IPS-15b (cell line): ENCODE results near the gene VAT1L.
"Not testable (repeated sequence)": the region's sequence is repeated elsewhere in the genome, so short reads cannot be mapped to it uniquely, and the experiment has no call there.

Experiments
- H3K27me3 ChIP-seq: one replicate; pipeline ENCODE4 v1.6.1; 2013; ENCODE audit warnings: low read length; ENCODE audit not compliant: control insufficient read depth, insufficient read depth
- H3K36me3 ChIP-seq: one replicate; pipeline ENCODE4 v1.6.1; 2013; ENCODE audit warnings: low read length; ENCODE audit not compliant: control insufficient read depth, insufficient read depth
- H3K4me1 ChIP-seq: one replicate; pipeline ENCODE4 v1.6.1; 2013; ENCODE audit warnings: mild to moderate bottlenecking, low read length; ENCODE audit not compliant: control insufficient read depth, insufficient read depth
- H3K4me3 ChIP-seq: one replicate; pipeline ENCODE4 v1.5.1; 2013; ENCODE audit warnings: low read depth, low read length
- H3K9ac ChIP-seq: one replicate; pipeline ENCODE4 v1.6.1; 2013; ENCODE audit warnings: low read depth, mild to moderate bottlenecking, low read length
- H3K9me3 ChIP-seq: one replicate; pipeline ENCODE4 v1.6.1; 2013; ENCODE audit warnings: mild to moderate bottlenecking, low read length; ENCODE audit not compliant: control insufficient read depth, insufficient read depth

Gene VAT1L

GRCh38 chr16:77947590-77947989 lies 159.2 kb downstream of the VAT1L start:
- H3K9ac ChIP-seq, H3K4me3 ChIP-seq, H3K36me3 ChIP-seq, H3K9me3 ChIP-seq, H3K4me1 ChIP-seq, H3K27me3 ChIP-seq: not testable (repeated sequence)

DNA sequence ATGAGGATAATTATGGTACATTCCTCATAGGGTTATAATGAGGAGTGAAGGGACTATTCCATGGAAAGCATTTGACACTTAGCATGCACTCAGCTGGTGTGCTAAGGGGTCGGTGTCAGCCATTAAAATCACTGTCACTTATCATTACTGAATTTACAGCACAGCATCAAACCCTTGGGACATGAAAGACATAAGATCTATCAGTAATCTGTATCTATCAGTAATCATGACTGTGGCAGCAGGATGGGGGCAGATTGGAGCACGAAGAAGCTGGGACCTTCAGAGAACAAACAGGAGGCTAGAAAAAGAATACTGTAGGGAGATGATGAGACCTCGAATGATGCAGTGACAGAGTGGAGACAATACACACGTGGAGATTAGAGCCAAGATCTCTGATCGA lies 160.5 kb downstream of the VAT1L start:
- no peaks in the 10 kb centered on the region for H3K36me3 ChIP-seq
- H3K27me3 ChIP-seq = no peaks in the 10 kb centered on the region
- no peaks in the 10 kb centered on the region for H3K4me1 ChIP-seq
- H3K9me3 ChIP-seq = no peaks in the 10 kb centered on the region
- no peak overlapping the region for H3K4me3 ChIP-seq
- no peak overlapping the region for H3K9ac ChIP-seq

- no peaks in the 10 kb centered on the region for H3K27me3 ChIP-seq
- H3K4me3 ChIP-seq = no peak overlapping the region
- H3K9me3 ChIP-seq = no peaks in the 10 kb centered on the region
- no peak overlapping the region for H3K9ac ChIP-seq
- H3K4me1 ChIP-seq = no peaks in the 10 kb centered on the region
- H3K36me3 ChIP-seq = no peaks in the 10 kb centered on the region
Measured at GRCh38 chr16:77949445-77949844, 161.1 kb downstream of the VAT1L start.

DNA sequence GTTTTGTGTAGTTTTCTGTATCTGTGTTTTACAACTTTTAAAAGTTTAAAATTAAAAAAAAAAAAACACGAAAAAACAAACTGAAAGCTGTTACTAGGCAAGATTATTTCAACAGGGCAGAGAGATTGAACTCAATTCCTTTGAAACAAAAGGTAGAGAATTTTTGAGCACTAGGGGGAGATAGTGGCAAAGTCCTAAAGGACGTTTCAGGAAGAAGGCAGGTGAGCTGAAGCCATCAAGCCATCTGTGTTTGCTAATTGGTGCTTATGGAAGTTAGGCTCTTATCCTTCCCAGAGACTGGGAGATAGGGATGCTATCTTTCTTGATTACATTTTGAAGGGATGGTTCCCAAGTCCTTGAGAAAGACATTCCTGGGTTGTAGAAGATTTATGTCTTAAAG lies 163.4 kb downstream of the VAT1L start:
- no peak overlapping the region for H3K9ac ChIP-seq
- no peaks in the 10 kb centered on the region for H3K4me1 ChIP-seq
- H3K27me3 ChIP-seq = no peaks in the 10 kb centered on the region
- H3K4me3 ChIP-seq = no peak overlapping the region
- no peaks in the 10 kb centered on the region for H3K9me3 ChIP-seq
- H3K36me3 ChIP-seq = no peaks in the 10 kb centered on the region

DNA sequence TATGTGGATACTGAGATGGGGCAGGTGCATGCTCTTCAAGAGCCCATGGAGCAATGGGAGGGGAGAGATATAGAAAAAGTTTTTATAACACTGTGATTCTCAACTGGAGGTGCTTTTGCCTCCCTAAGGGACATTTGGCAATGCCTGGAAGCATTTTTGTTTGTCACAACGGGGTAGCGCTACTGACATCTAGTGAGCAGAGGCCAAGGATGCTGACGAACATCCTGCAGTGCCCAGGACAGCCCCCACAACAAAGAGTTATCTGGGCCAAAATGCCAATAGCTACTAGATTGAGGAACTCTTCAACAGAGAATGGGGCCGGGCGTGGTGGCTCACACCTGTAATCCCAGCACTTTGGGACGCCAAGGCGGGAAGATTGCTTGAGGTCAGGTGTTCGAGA lies 166.8 kb downstream of the VAT1L start:
- Histone ChIP-seq H3K27me3 (no peaks in the 10 kb centered on the region), H3K4me3 (no peak overlapping the region), H3K36me3 (no peaks in the 10 kb centered on the region), H3K9ac (no peak overlapping the region), H3K4me1 (no peaks in the 10 kb centered on the region), H3K9me3 (no peaks in the 10 kb centered on the region)

GRCh38 chr16:77956231-77956630 lies 167.9 kb downstream of the VAT1L start:
- Histone ChIP-seq H3K4me1 (no peaks in the 10 kb centered on the region), H3K36me3 (no peaks in the 10 kb centered on the region), H3K9me3 (no peaks in the 10 kb centered on the region), H3K27me3 (peaks cover 2% of the 10 kb centered on the region), H3K9ac (no peak overlapping the region), H3K4me3 (no peak overlapping the region)

GRCh38 chr16:77960766-77961165 lies 172.4 kb downstream of the VAT1L start:
- peaks cover 17% of the 10 kb centered on the region for H3K4me1 ChIP-seq
- H3K4me3 ChIP-seq = no peak overlapping the region
- no peaks in the 10 kb centered on the region for H3K9me3 ChIP-seq
- H3K27me3 ChIP-seq = peaks cover 8% of the 10 kb centered on the region
- H3K9ac ChIP-seq = no peak overlapping the region
- no peaks in the 10 kb centered on the region for H3K36me3 ChIP-seq

- Histone ChIP-seq H3K9ac (no peak overlapping the region), H3K27me3 (peaks cover 8% of the 10 kb centered on the region), H3K4me3 (no peak overlapping the region), H3K36me3 (no peaks in the 10 kb centered on the region), H3K9me3 (no peaks in the 10 kb centered on the region), H3K4me1 (peaks cover 26% of the 10 kb centered on the region)
Measured at GRCh38 chr16:77961814-77962213, 173.4 kb downstream of the VAT1L start.

DNA sequence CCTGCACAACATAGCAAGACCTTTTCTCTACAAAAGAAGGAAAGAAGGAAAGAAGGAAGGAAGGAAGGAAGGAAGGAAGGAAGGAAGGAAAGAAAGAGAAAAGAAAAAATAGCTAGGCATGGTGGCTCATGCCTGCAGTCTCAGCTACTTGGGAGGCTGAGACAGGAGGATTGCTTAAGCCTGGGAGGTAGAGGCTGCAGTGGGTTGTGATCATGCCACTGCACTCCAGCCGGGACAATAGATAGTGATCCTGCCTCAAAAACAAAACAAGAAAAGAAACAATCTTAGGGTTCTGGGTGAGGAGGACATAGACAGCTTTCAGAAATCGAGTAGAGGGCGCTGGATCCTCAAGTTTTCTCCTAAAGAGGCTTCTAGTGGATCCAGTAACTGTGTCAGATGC lies 174.3 kb downstream of the VAT1L start:
- Histone ChIP-seq H3K4me3 (no peak overlapping the region), H3K9ac (no peak overlapping the region), H3K9me3 (no peaks in the 10 kb centered on the region), H3K27me3 (peaks cover 8% of the 10 kb centered on the region), H3K36me3 (no peaks in the 10 kb centered on the region), H3K4me1 (peaks cover 27% of the 10 kb centered on the region)

GRCh38 chr16:77963185-77964044 lies 175.1 kb downstream of the VAT1L start:
- Histone ChIP-seq H3K9ac (no peak overlapping the region), H3K4me1 (peaks cover 32% of the 10 kb centered on the region), H3K27me3 (peaks cover 8% of the 10 kb centered on the region)

GRCh38 chr16:77965346-77965745 lies 177.0 kb downstream of the VAT1L start:
- Histone ChIP-seq H3K9ac (no peak overlapping the region), H3K4me1 (peaks cover 35% of the 10 kb centered on the region), H3K9me3 (no peaks in the 10 kb centered on the region), H3K4me3 (no peak overlapping the region), H3K27me3 (peaks cover 8% of the 10 kb centered on the region), H3K36me3 (no peaks in the 10 kb centered on the region)

More at GRCh38 chr16:77963185-77964044, 175.1 kb downstream of the VAT1L start:
- H3K4me3 ChIP-seq = peak overlapping the region; percentile 24
- H3K36me3 ChIP-seq = no peaks in the 10 kb centered on the region
- H3K9me3 ChIP-seq = no peaks in the 10 kb centered on the region

GRCh38 chr16:77967054-77967904 lies 178.9 kb downstream of the VAT1L start:
- Histone ChIP-seq H3K36me3 (no peaks in the 10 kb centered on the region), H3K4me1 (peaks cover 42% of the 10 kb centered on the region), H3K4me3 (no peak overlapping the region), H3K27me3 (no peaks in the 10 kb centered on the region), H3K9me3 (no peaks in the 10 kb centered on the region), H3K9ac (no peak overlapping the region)
